SK-N-SH treated with all-trans-retinoic acid at 6 μM for 48 hours (cell line): ENCODE measurements around the gene RAMAC.
"Not testable (repeated sequence)": the region's sequence is repeated elsewhere in the genome, so short reads cannot be mapped to it uniquely, and the experiment has no call there.

Experiments
- ATAC-seq: fragments of 200-7000 bp; cut with Tn5 transposase; 3 replicates; pipeline ENCODE4 v1.9.1; 2020; ENCODE audit warnings: mild to moderate bottlenecking, moderate library complexity
- ARNTL ChIP-seq: fragments of 450-650 bp; formaldehyde crosslinking; IDR thresholded peaks from 2 replicates; pipeline ENCODE4 v1.5.0; 2020; ENCODE audit warnings: low read depth, mild to moderate bottlenecking, moderate library complexity, borderline replicate concordance
- BACH2 ChIP-seq: fragments of 250-450 bp; sonication (Bioruptor Pico); IDR thresholded peaks from 2 replicates; pipeline ENCODE4 v1.9.0; 2021; ENCODE audit warnings: mild to moderate bottlenecking, borderline replicate concordance
- CREB5 ChIP-seq: fragments of 250-450 bp; sonication (Bioruptor Pico); IDR thresholded peaks from 2 replicates; pipeline ENCODE4 v1.5.1; 2020; ENCODE audit warnings: low read depth, mild to moderate bottlenecking, moderate library complexity
- CSDC2 ChIP-seq: fragments of 250-450 bp; sonication (Bioruptor Pico); IDR thresholded peaks from 2 replicates; pipeline ENCODE4 v1.5.0; 2020; ENCODE audit warnings: mild to moderate bottlenecking, moderate library complexity
- CSRNP3 ChIP-seq: fragments of 250-450 bp; sonication (Bioruptor Pico); IDR thresholded peaks from 2 replicates; pipeline ENCODE4 v1.5.1; 2021; ENCODE audit warnings: mild to moderate bottlenecking, moderate library complexity
- GLIS3 ChIP-seq: fragments of 250-450 bp; sonication (Bioruptor Pico); IDR thresholded peaks from 2 replicates; pipeline ENCODE4 v1.5.0; 2020; ENCODE audit warnings: mild to moderate bottlenecking, moderate library complexity
- ISL1 ChIP-seq: fragments of 250-450 bp; sonication (Bioruptor Pico); IDR thresholded peaks from 2 replicates; pipeline ENCODE4 v2.1.2; 2022; ENCODE audit warnings: mild to moderate bottlenecking, moderate library complexity
- OSR1 ChIP-seq: fragments of 250-450 bp; sonication (Bioruptor Pico); IDR thresholded peaks from 2 replicates; pipeline ENCODE4 v1.8.0; 2022; ENCODE audit warnings: moderate library complexity, mild to moderate bottlenecking, inconsistent platforms
- PATZ1 ChIP-seq: fragments of 250-450 bp; sonication (Bioruptor Pico); IDR thresholded peaks from 2 replicates; pipeline ENCODE4 v1.8.0; 2020; ENCODE audit warnings: mild to moderate bottlenecking, moderate library complexity, borderline replicate concordance
- POU6F1 ChIP-seq: fragments of 250-450 bp; sonication (Bioruptor Pico); IDR thresholded peaks from 2 replicates; pipeline ENCODE4 v1.8.0; 2021; ENCODE audit warnings: low read depth, mild to moderate bottlenecking, moderate library complexity, borderline replicate concordance
- PPARA ChIP-seq: fragments of 250-450 bp; sonication (Bioruptor Pico); IDR thresholded peaks from 2 replicates; pipeline ENCODE4 v1.5.0; 2020; ENCODE audit warnings: mild to moderate bottlenecking, borderline replicate concordance
- SNAI2 ChIP-seq: fragments of 250-450 bp; sonication (Bioruptor Pico); IDR thresholded peaks from 2 replicates; pipeline ENCODE4 v1.5.0; 2020; ENCODE audit warnings: mild to moderate bottlenecking, moderate library complexity
- TCF4 ChIP-seq: fragments of 250-450 bp; sonication (Bioruptor Pico); IDR thresholded peaks from 2 replicates; pipeline ENCODE4 v1.8.0; 2021; ENCODE audit warnings: mild to moderate bottlenecking, moderate library complexity, borderline replicate concordance
- TSHZ2 ChIP-seq: fragments of 250-450 bp; sonication (Bioruptor Pico); IDR thresholded peaks from 2 replicates; pipeline ENCODE4 v1.5.0; 2020; ENCODE audit warnings: mild to moderate bottlenecking, moderate library complexity
- ZC3H10 ChIP-seq: fragments of 250-450 bp; sonication (Bioruptor Pico); IDR thresholded peaks from 2 replicates; pipeline ENCODE4 v1.5.1; 2021; ENCODE audit warnings: mild to moderate bottlenecking, moderate library complexity
- ZFP3 ChIP-seq: fragments of 250-450 bp; sonication (Bioruptor Pico); IDR thresholded peaks from 2 replicates; pipeline ENCODE4 v1.5.0; 2020; ENCODE audit warnings: mild to moderate bottlenecking, moderate library complexity
- ZFP30 ChIP-seq: fragments of 450-650 bp; formaldehyde crosslinking; IDR thresholded peaks from 2 replicates; pipeline ENCODE4 v1.5.0; 2022; ENCODE audit warnings: mild to moderate bottlenecking, moderate library complexity
- ZNF565 ChIP-seq: fragments of 450-650 bp; formaldehyde crosslinking; conservative IDR thresholded peaks from 2 replicates; pipeline ENCODE4 v1.5.0; 2020; ENCODE audit warnings: low read depth, mild to moderate bottlenecking, moderate library complexity
- ZNF70 ChIP-seq: fragments of 450-650 bp; formaldehyde crosslinking; IDR thresholded peaks from 2 replicates; pipeline ENCODE4 v1.5.0; 2020; ENCODE audit warnings: mild to moderate bottlenecking, moderate library complexity

RAMAC gene

GRCh38 chr15:82937712-82938058 is 48.3 kb upstream of the RAMAC start:
- TF ChIP-seq PPARA (CRISPR knock-in tag) (no peak), ZNF70 (CRISPR knock-in tag) (no peak), OSR1 (CRISPR knock-in tag) (no peak), CREB5 (CRISPR knock-in tag) (no peak), ZNF565 (CRISPR knock-in tag) (no peak), BACH2 (CRISPR knock-in tag) (no peak), CSDC2 (CRISPR knock-in tag) (no peak), POU6F1 (no peak)
- ATAC-seq: no peak

GRCh38 chr15:82939678-82940077 is 46.3 kb upstream of the RAMAC start:
- ATAC-seq: not testable (repeated sequence)

GRCh38 chr15:82942691-82943090 is 43.3 kb upstream of the RAMAC start:
- no peak; the same call in 2 of the 3 replicates for ATAC-seq
- TF ChIP-seq ISL1 (CRISPR knock-in tag) (no peak), ARNTL (CRISPR knock-in tag) (no peak), PATZ1 (no peak), OSR1 (CRISPR knock-in tag) (no peak), ZFP3 (CRISPR knock-in tag) (no peak), GLIS3 (CRISPR knock-in tag) (no peak), ZC3H10 (CRISPR knock-in tag) (no peak), ZFP30 (no peak), TSHZ2 (CRISPR knock-in tag) (no peak), ZNF565 (CRISPR knock-in tag) (no peak), SNAI2 (CRISPR knock-in tag) (no peak), CREB5 (CRISPR knock-in tag) (no peak), CSRNP3 (CRISPR knock-in tag) (no peak), POU6F1 (no peak), TCF4 (CRISPR knock-in tag) (no peak)
